Mesothelial cell of epicardium (in vitro differentiated cells): ENCODE results near the gene NUMB. TPM values are rescaled to one million over a fixed set of nuclear protein-coding genes. Genes with fewer than 3 reads are reported as not detected.
A peak's percentile ranks its signal among the peaks of the same experiment; 100 is the strongest.

ENCODE experiments used
- DNase-seq, 2 experiments: peaks; one replicate each; pipeline ENCODE4 v3.0.0; 2021; ENCODE audit warnings: low spot score in 2 of 2; ENCODE audit not compliant: unreplicated experiment in 2 of 2
- H3K27ac Mint-ChIP-seq: 2 replicates; pipeline ENCODE4 v1.8.0; 2021; ENCODE audit warnings: mixed read lengths
- H3K27me3 Mint-ChIP-seq: 2 replicates; pipeline ENCODE4 v1.8.0; 2021; ENCODE audit warnings: low read depth, mixed read lengths
- H3K36me3 Mint-ChIP-seq: 2 replicates; pipeline ENCODE4 v1.8.0; 2021; ENCODE audit warnings: mixed read lengths
- H3K4me1 Mint-ChIP-seq: 2 replicates; pipeline ENCODE4 v1.8.0; 2021; ENCODE audit warnings: mixed read lengths
- H3K4me3 Mint-ChIP-seq: 2 replicates; pipeline ENCODE4 v1.8.0; 2021; ENCODE audit warnings: mild to moderate bottlenecking, moderate library complexity, mixed read lengths
- H3K9me3 Mint-ChIP-seq: 2 replicates; pipeline ENCODE4 v1.8.0; 2021; ENCODE audit warnings: mixed read lengths
- CTCF ChIP-seq: fragments of 200-600 bp; sonication (generic); IDR thresholded peaks from one replicate; pipeline ENCODE4 v1.5.0; 2021; ENCODE audit warnings: antibody characterized with exemption; ENCODE audit not compliant: unreplicated experiment
- total RNA-seq: library from RNA; stranded (reverse); gene quantifications from 3 replicates; pipeline ENCODE4 v1.2.1, GENCODE V29; 2021

The NUMB gene
- total RNA-seq, 1 donor from 2014 or later, result 88.0 TPM

DNA sequence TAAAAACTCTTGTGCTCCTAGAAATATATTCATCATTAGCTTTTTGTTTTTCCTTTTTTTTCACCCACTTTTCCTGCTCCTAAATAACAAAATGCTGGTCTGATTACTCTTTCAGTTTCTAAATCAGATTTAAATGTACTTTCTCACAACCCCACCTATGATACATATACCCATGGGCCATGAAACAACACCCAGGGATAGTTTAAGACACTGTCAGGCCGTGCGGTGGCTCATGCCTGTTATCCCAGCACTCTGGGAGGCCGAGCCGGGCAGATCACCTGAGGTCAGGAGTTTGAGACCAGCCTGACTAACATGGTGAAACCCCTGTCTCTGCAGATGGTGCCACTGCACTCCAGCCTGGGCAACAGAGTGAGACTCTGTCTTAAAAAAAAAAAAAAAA is 1.6 kb upstream of the NUMB start:
- H3K9me3 Mint-ChIP-seq, result no peaks in the 10 kb centered on the region
- peaks cover 74% of the 10 kb centered on the region for H3K4me1 Mint-ChIP-seq
- H3K4me3 Mint-ChIP-seq, result no peak overlapping the region
- no peaks in the 10 kb centered on the region for H3K27me3 Mint-ChIP-seq
- H3K36me3 Mint-ChIP-seq, result no peaks in the 10 kb centered on the region
- H3K27ac Mint-ChIP-seq, result peak overlapping the region; percentile 86
- TF ChIP-seq CTCF, result no peak
- no peak for DNase-seq

- no peak for TF ChIP-seq CTCF
- Mint-ChIP-seq H3K36me3 (no peaks in the 10 kb centered on the region), H3K9me3 (no peaks in the 10 kb centered on the region), H3K4me1 (peaks cover 65% of the 10 kb centered on the region), H3K27ac (peak overlapping the region; percentile 99), H3K27me3 (no peaks in the 10 kb centered on the region), H3K4me3 (peak overlapping the region; percentile 98)
- DNase-seq, result peak in 1 of 2 experiments; percentile 22
Observed at GRCh38 chr14:73457924-73458182, 493 bp downstream of the NUMB start.

- TF ChIP-seq CTCF, result no peak
- peak overlapping the region; percentile 99 for H3K27ac Mint-ChIP-seq
- no peaks in the 10 kb centered on the region for H3K9me3 Mint-ChIP-seq
- H3K4me1 Mint-ChIP-seq, result peaks cover 63% of the 10 kb centered on the region
- DNase-seq, result peak; percentile 25 to 60
- no peaks in the 10 kb centered on the region for H3K27me3 Mint-ChIP-seq
- no peaks in the 10 kb centered on the region for H3K36me3 Mint-ChIP-seq
- H3K4me3 Mint-ChIP-seq, result peak overlapping the region; percentile 98
Observed at GRCh38 chr14:73457041-73457923, 1.1 kb downstream of the NUMB start.

DNA sequence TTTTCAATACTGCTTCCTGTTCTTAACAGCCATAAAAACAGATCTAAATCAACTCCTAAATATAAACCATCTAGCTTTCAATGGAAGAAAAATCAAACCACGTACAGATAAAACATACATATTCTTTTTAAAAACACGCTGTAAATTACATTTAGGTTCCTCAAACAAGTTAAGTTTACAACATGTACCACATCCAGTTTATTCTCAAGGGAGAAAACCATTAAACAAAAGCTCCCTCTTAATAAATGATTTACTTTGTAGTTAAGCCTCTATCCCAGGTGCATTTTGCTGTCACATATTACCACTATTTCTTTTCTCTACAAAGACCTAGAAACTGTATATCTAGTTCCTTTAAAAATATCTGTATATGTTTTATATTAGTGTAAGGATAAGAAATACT is 3.1 kb downstream of the NUMB start:
- DNase-seq, result no peak
- Mint-ChIP-seq H3K9me3 (no peaks in the 10 kb centered on the region), H3K4me1 (peaks cover 43% of the 10 kb centered on the region), H3K27me3 (no peaks in the 10 kb centered on the region), H3K4me3 (no peak overlapping the region), H3K27ac (no peak overlapping the region), H3K36me3 (no peaks in the 10 kb centered on the region)
- TF ChIP-seq CTCF, result no peak

- no peak for DNase-seq
- no peaks in the 10 kb centered on the region for H3K27me3 Mint-ChIP-seq
Observed at GRCh38 chr14:73452341-73453186, 5.8 kb downstream of the NUMB start.

More at GRCh38 chr14:73452341-73453186, 5.8 kb downstream of the NUMB start:
- no peak overlapping the region for H3K4me3 Mint-ChIP-seq
- no peaks in the 10 kb centered on the region for H3K36me3 Mint-ChIP-seq
- peak overlapping the region; percentile 3 for H3K27ac Mint-ChIP-seq
- TF ChIP-seq CTCF, result no peak
- H3K9me3 Mint-ChIP-seq, result no peaks in the 10 kb centered on the region
- peaks cover 26% of the 10 kb centered on the region for H3K4me1 Mint-ChIP-seq
